Measurements from ENCODE around the gene FAM89A. TPM values are rescaled to one million over a fixed set of nuclear protein-coding genes. Genes with fewer than 3 reads are reported as not detected.
A peak's percentile ranks its signal among the peaks of the same experiment; 100 is the strongest.
"Not testable (repeated sequence)": the region's sequence is repeated elsewhere in the genome, so short reads cannot be mapped to it uniquely, and the experiment has no call there.

The FAM89A gene
- total RNA-seq, 2 experiments from 2014 or later = 5.9 to 9.8 TPM

DNA sequence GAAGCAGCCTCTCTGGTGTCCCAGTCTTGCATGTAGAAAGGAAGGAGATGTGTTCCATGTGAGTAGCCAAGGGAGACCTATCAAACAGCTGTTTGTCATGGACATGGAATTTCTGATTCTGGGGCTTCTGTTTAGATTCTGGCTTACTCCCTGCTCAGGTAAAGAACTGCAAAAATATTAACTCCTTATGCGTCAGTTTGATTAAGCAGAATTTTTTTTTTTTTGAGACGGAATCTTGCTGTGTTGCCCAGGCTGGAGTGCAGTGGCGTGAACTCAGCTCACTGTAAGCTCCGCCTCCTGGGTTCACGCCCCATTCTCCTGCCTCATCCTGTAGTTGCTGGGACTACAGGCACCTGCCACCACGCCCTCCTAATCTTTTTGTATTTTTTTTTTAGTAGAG is 54.3 kb downstream of the FAM89A start:
- Mint-ChIP-seq H3K4me1 (peaks cover 6% of the 10 kb centered on the region), H3K9me3 (ENCODE audit: low read depth) (no peaks in the 10 kb centered on the region), H3K27me3 (no peaks in the 10 kb centered on the region), H3K4me3 (no peak overlapping the region), H3K36me3 (peaks cover 11% of the 10 kb centered on the region), H3K27ac (no peak overlapping the region)
- CTCF ChIA-PET = no interaction called here
- ATAC-seq (no peak), DNase-seq (no peak)

- H3K36me3 Mint-ChIP-seq; H3K27ac Mint-ChIP-seq; H3K9me3 Mint-ChIP-seq (ENCODE audit: low read depth); ATAC-seq; H3K27me3 Mint-ChIP-seq; CTCF ChIA-PET; H3K4me1 Mint-ChIP-seq; H3K4me3 Mint-ChIP-seq; DNase-seq: not testable (repeated sequence)
These were observed 55.2 kb downstream of the FAM89A start for GRCh38 chr1:230984622-230985515.

DNA sequence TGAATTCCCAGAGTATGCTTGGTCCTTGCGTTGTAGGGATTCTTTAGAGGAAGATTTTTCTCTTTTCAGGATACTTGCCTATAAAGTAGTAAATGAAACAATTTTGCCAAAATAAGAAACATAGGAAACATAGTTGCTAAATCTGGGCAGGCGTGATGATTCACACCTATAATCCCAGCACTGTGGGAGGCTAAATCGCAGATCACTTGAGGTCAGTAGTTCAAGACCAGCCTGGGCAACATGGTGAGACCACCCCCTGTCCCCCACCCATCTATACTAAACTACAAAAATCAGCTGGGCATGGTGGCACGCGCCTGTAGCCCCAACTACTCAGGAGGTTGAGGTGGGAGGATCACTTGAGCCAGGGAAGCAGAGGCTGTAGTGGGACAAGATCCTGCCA is 56.2 kb downstream of the FAM89A start:
- CTCF ChIA-PET = no interaction called here
- peaks cover 6% of the 10 kb centered on the region for H3K4me1 Mint-ChIP-seq

DNA sequence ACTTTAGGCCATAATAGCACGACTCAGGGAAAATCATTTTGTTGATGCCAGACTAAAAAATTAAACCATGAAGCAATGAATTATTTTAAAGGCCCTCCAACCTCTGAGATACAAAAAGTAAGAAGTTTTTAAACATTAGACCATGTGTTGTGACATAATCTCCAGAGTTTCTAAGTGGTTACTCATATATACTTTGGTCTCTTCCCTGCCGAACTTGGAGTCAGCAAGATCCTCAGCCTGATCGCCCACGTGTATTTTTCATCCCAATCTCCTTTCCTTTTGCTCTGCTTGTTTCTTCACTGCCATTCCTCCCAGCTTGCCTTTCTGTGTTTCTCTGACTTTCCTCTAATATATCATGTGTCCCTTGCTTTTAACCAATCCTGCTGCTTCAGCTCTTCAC is 57.4 kb downstream of the FAM89A start:
- Mint-ChIP-seq H3K9me3 (ENCODE audit: low read depth) (no peaks in the 10 kb centered on the region), H3K4me3 (no peak overlapping the region), H3K4me1 (peaks cover 6% of the 10 kb centered on the region), H3K27me3 (no peaks in the 10 kb centered on the region), H3K36me3 (peaks cover 9% of the 10 kb centered on the region), H3K27ac (no peak overlapping the region)
- DNase-seq (no peak), ATAC-seq (no peak)
- CTCF ChIA-PET = interaction anchor here (1.1 kb wide), 1 partner anchor 340 kb away, joined by 3 read pairs; no protein-coding TSS in a partner anchor

More for the DNA sequence above, 56.2 kb downstream of the FAM89A start:
- Mint-ChIP-seq H3K27ac (no peak overlapping the region), H3K9me3 (ENCODE audit: low read depth) (no peaks in the 10 kb centered on the region), H3K36me3 (peaks cover 9% of the 10 kb centered on the region), H3K4me3 (no peak overlapping the region), H3K27me3 (no peaks in the 10 kb centered on the region)
- ATAC-seq (no peak), DNase-seq (no peak)

GRCh38 chr1:230979952-230980351 is 60.1 kb downstream of the FAM89A start:
- peaks cover 24% of the 10 kb centered on the region for H3K4me1 Mint-ChIP-seq
- H3K27ac Mint-ChIP-seq = peak overlapping the region; percentile 88
- H3K9me3 Mint-ChIP-seq (ENCODE audit: low read depth) = no peaks in the 10 kb centered on the region
- no peak for ATAC-seq
- peaks cover 20% of the 10 kb centered on the region for H3K36me3 Mint-ChIP-seq
- CTCF ChIA-PET = interaction anchor here (1.3 to 2.7 kb wide), 5 partner anchors 8 to 76 kb away, joined by 3 to 12 read pairs (median 7); partner anchors contain the start of gene FAM89A
- H3K27me3 Mint-ChIP-seq = no peaks in the 10 kb centered on the region
- DNase-seq = no peak
- H3K4me3 Mint-ChIP-seq = peak overlapping the region; percentile 99

DNA sequence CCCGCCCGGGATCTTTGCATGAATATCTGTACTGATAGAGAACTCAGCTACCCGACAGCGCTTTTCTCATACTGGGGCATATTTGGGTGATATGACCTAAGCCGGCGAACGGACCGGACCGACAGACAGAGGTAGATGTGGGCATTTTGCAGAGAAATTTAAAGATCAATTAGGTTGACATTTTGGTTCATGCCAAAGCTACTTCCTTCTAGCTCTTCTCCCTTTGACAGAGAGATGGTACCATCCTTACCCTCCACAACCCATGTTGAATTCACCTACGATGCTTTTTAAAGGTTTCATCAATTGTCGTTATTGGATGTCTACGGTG is 60.7 kb downstream of the FAM89A start:
- Mint-ChIP-seq H3K27ac (peak overlapping the region; percentile 88), H3K36me3 (peaks cover 23% of the 10 kb centered on the region), H3K4me1 (peaks cover 27% of the 10 kb centered on the region), H3K4me3 (peak overlapping the region; percentile 99), H3K27me3 (no peaks in the 10 kb centered on the region), H3K9me3 (ENCODE audit: low read depth) (no peaks in the 10 kb centered on the region)
- ATAC-seq (no peak), DNase-seq (no peak)
- CTCF ChIA-PET = interaction anchor here (1.0 to 2.7 kb wide), 10 partner anchors 9 to 86 kb away, joined by 3 to 14 read pairs (median 4); partner anchors contain the start of gene FAM89A

DNA sequence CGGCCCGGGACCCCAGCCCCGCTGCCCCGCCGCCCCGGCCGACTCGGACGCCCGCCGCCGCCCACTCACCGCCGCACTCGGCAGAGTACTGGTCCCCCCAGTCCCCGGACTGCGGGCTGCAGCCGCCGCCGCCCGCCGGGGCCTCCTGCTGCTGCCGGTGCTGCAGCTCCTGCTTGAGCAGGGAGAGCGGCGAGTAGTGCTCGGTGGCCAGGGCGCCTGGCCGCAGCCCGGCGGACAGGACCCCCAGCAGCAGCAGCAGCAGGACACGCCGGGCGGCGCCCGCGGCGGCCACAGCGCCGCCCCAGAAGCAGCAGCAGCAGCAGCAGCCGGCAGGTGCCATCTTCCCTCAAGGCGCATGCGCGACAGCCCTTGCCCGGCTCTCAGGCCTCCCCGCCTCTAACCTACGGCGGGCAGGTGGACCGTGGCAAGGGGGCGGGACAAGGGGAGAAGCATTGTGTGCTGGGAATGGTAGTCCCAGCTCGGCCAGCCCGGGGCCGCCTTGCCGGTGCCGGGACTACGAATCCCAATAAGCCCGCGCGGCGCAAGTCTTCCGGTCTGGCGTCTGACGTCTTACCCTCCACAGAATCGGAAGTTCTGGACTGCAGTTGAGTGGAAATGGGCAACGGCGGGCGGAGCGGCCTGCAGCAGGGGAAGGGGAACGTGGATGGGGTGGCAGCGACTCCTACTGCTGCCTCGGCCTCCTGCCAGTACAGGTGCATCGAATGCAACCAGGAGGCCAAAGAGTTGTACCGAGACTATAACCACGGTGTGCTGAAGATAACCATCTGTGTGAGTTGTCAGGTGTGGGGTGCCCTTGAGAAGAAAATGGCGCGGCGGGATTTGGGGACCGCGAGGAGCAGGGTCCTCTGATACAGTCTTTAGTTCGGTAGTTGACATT is 61.3 kb downstream of the FAM89A start, which contains the start of the genes ARV1 and TTC13:
Gene ARV1, plus strand, starts transcription at position 604 of the 898 bp plus-strand sequence. Its CDS starts 12 bp downstream, at position 616.
Gene TTC13, minus strand, starts transcription at position 371 of the 898 bp plus-strand sequence. Its CDS starts 31 bp downstream, at position 340.
- H3K4me1 Mint-ChIP-seq = peaks cover 33% of the 10 kb centered on the region
- ATAC-seq (peak; percentile 95), DNase-seq (peak; percentile 99)
- H3K27me3 Mint-ChIP-seq = no peaks in the 10 kb centered on the region
- H3K27ac Mint-ChIP-seq = peak within 1 kb of the TSS; percentile 96
- no peaks in the 10 kb centered on the region for H3K9me3 Mint-ChIP-seq (ENCODE audit: low read depth)
- H3K36me3 Mint-ChIP-seq = peaks cover 25% of the 10 kb centered on the region
- H3K4me3 Mint-ChIP-seq = peak within 1 kb of the TSS; percentile 99
- CTCF ChIA-PET = interaction anchor here (0.7 to 2.7 kb wide), 11 partner anchors 8 to 86 kb away, joined by 3 to 14 read pairs (median 4); partner anchors contain the start of gene FAM89A

DNA sequence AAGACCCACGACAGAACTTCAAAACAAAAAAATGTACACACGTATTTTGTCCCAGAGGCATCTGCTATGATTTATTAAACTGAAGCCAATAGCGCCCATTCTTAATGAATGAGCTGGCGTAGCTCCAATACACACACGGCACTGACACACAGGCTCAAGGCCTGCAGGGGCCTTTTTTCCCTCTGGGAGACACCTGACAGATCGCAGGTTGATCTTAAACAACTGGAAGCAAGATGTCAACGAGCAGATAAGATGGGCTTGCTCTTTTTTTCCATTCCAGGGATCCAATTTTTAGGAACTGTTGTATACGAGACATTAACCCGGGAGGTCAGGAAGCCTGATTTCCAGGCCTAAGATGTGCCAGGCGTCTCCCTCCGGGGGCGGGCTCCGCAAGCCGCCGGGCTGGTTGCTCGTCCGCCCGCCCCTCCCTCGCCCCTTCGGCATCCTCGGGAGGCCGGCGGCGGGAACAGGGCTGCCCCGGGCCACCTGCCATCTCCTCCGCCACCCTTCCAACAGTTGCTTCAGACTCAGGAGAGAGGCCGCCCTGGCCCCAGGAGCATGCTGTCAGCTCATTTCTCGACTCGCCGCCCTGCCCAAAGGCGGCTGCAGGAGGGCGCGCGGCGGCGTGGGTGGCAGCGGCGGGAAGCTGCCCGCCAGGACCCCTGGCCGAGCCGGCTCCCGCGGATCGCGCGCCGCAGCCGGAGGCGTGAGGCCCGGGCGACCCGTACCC is 62.1 kb downstream of the FAM89A start:
- peak overlapping the region; percentile 89 for H3K4me3 Mint-ChIP-seq
- peak; percentile 8 for ATAC-seq
- peak; percentile 50 for DNase-seq
- no peaks in the 10 kb centered on the region for H3K27me3 Mint-ChIP-seq
- H3K4me1 Mint-ChIP-seq = peaks cover 39% of the 10 kb centered on the region
- peak overlapping the region; percentile 96 for H3K27ac Mint-ChIP-seq
- CTCF ChIA-PET = interaction anchor here (0.7 to 2.7 kb wide), 9 partner anchors 8 to 85 kb away, joined by 3 to 14 read pairs (median 5); partner anchors contain the start of gene FAM89A
- H3K36me3 Mint-ChIP-seq = peaks cover 24% of the 10 kb centered on the region
- H3K9me3 Mint-ChIP-seq (ENCODE audit: low read depth) = no peaks in the 10 kb centered on the region

GRCh38 chr1:230976825-230977747 is 63.0 kb downstream of the FAM89A start:
- H3K4me1 Mint-ChIP-seq = peaks cover 47% of the 10 kb centered on the region
- peaks cover 24% of the 10 kb centered on the region for H3K36me3 Mint-ChIP-seq
- H3K9me3 Mint-ChIP-seq (ENCODE audit: low read depth) = no peaks in the 10 kb centered on the region
- H3K4me3 Mint-ChIP-seq = peak overlapping the region; percentile 89
- CTCF ChIA-PET = interaction anchor here (0.7 to 2.4 kb wide), 2 partner anchors 20 to 60 kb away, joined by 3 to 14 read pairs; no protein-coding TSS in a partner anchor
- H3K27ac Mint-ChIP-seq = peak overlapping the region; percentile 96
- ATAC-seq (no peak), DNase-seq (peak; percentile 65)
- no peaks in the 10 kb centered on the region for H3K27me3 Mint-ChIP-seq

- H3K4me3 Mint-ChIP-seq = peak overlapping the region; percentile 20
- ATAC-seq (no peak), DNase-seq (no peak)
- CTCF ChIA-PET = interaction anchor here (0.7 kb wide), 1 partner anchor 20 kb away, joined by 3 read pairs; no protein-coding TSS in a partner anchor
- peaks cover 24% of the 10 kb centered on the region for H3K36me3 Mint-ChIP-seq
- H3K27me3 Mint-ChIP-seq = no peaks in the 10 kb centered on the region
- no peaks in the 10 kb centered on the region for H3K9me3 Mint-ChIP-seq (ENCODE audit: low read depth)
- H3K4me1 Mint-ChIP-seq = peaks cover 54% of the 10 kb centered on the region
- H3K27ac Mint-ChIP-seq = peak overlapping the region; percentile 96
These were observed 63.7 kb downstream of the FAM89A start for GRCh38 chr1:230976360-230976759.

DNA sequence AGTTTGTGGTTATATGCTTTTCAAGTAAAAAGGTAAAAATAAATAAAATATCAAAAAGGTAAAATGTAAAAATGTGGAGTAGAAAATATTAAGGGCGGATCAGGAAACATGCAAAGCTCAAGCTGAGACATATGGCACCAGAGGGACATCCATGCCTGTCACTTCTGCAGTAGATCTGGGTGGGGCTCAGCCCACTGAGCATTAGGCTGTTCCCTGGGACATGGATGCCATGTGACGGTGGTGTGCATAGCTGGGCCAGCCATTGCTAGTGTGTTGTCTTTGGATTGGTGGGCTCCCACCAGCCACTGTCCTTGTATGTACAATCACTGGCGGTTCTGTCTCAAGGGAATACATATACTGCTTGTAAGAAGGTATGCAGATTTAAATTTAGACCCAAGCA is 64.4 kb downstream of the FAM89A start:
- no peak for ATAC-seq
- Mint-ChIP-seq H3K36me3 (peaks cover 25% of the 10 kb centered on the region), H3K27me3 (no peaks in the 10 kb centered on the region), H3K9me3 (ENCODE audit: low read depth) (no peaks in the 10 kb centered on the region), H3K27ac (peak overlapping the region; percentile 20), H3K4me1 (peaks cover 54% of the 10 kb centered on the region), H3K4me3 (no peak overlapping the region)
- CTCF ChIA-PET = interaction anchor here (1.0 kb wide), 1 partner anchor 58 kb away, joined by 3 read pairs; no protein-coding TSS in a partner anchor
- DNase-seq = no peak

Data from activated CD8-positive, alpha-beta memory T cell treated with anti-CD3 and anti-CD28 coated beads, Interleukin-2, amount 10 ng/mL, durations not matched to agents 7 days and 5 days (primary cell).